A549 (cell line): ENCODE measurements around the gene CCDC137. TPM values are rescaled to one million over a fixed set of nuclear protein-coding genes. Genes with fewer than 3 reads are reported as not detected.

Source experiments
- ATAC-seq, 2 experiments: fragments of 200-7000 bp in 1 of 2; fragments of >200 bp in 1 of 2; cut with Nextera tagmentation in 1 of 2; cut with Tn5 transposase in 1 of 2; 3 replicates each; pipeline versions ENCODE4 v1.8.0 to v1.9.1; 2018 to 2020; ENCODE audit warnings: mild to moderate bottlenecking in 1 of 2, moderate library complexity in 1 of 2
- CTCF ChIA-PET: fragments of 300-600 bp; sonication (Branson Sonifier 250); formaldehyde crosslinking; extraction: SDS; loops from one replicate; lab custom pipeline; 2021; ENCODE audit warnings: antibody characterized with exemption, inconsistent platforms; lab: Yijun Ruan, JAX
- POLR2A ChIA-PET: fragments of 350-600 bp; formaldehyde crosslinking; extraction: SDS; loops from one replicate; lab custom pipeline; 2021; ENCODE audit warnings: antibody characterized with exemption, inconsistent platforms; lab: Yijun Ruan, JAX
- DNase-seq, 2 experiments: peaks; one replicate each; pipeline versions ENCODE4 v3.0.0 to v3.0.0-alpha.2; 2011 to 2016; ENCODE audit warnings: low read depth in 1 of 2, low spot score in 1 of 2
- FAIRE-seq: peaks from 2 replicates; lab custom pipeline; 2011; peaks lifted over from hg19 to GRCh38; lab: Jason Lieb, UNC
- H3K27ac ChIP-seq, 2 experiments: fragments of >200 bp; sonication (Bioruptor Twin); formaldehyde crosslinking; 3 replicates each; pipeline ENCODE4 v1.5.1; 2016 to 2017
- H3K4me1 ChIP-seq: fragments of >200 bp; sonication (Bioruptor Twin); formaldehyde crosslinking; 3 replicates; pipeline ENCODE4 v1.6.1; 2016
- H3K4me2 ChIP-seq: fragments of >200 bp; sonication (Bioruptor Twin); formaldehyde crosslinking; 3 replicates; pipeline ENCODE4 v1.6.1; 2016
- H3K4me3 ChIP-seq: fragments of >200 bp; sonication (Bioruptor Twin); formaldehyde crosslinking; 3 replicates; pipeline ENCODE4 v1.5.1; 2016
- H3K9me3 ChIP-seq: fragments of >200 bp; sonication (Bioruptor Twin); formaldehyde crosslinking; 3 replicates; pipeline ENCODE4 v1.6.1; 2016
- CBX8 ChIP-seq: fragments of 200-600 bp; sonication (generic); IDR thresholded peaks from 2 replicates; pipeline ENCODE4 v1.6.1; 2016
- EHMT2 ChIP-seq: fragments of 200-600 bp; sonication (generic); IDR thresholded peaks from 2 replicates; pipeline ENCODE4 v1.6.1; 2016; ENCODE audit warnings: antibody characterized with exemption, low read depth, mild to moderate bottlenecking, moderate library complexity
- FOSL2 ChIP-seq, 2 experiments: fragments of 450-650 bp in 1 of 2; fragments of >200 bp in 1 of 2; sonication (Bioruptor Twin) in 1 of 2; formaldehyde crosslinking; IDR thresholded peaks; 2 replicates each; pipeline versions ENCODE4 v1.5.0 to v1.6.1; 2016 to 2020; ENCODE audit warnings: mild to moderate bottlenecking in 1 of 2, moderate library complexity in 1 of 2
- FOXS1 ChIP-seq: fragments of 250-450 bp; sonication (Bioruptor Pico); IDR thresholded peaks from 2 replicates; pipeline ENCODE4 v1.5.0; 2020; ENCODE audit warnings: mild to moderate bottlenecking, moderate library complexity
- HES2 ChIP-seq: fragments of >200 bp; sonication (Bioruptor Twin); formaldehyde crosslinking; IDR thresholded peaks from 2 replicates; pipeline ENCODE4 v1.6.1; 2016
- HOXB13 ChIP-seq: fragments of 250-450 bp; sonication (Bioruptor Pico); IDR thresholded peaks from 2 replicates; pipeline ENCODE4 v1.5.0; 2020; ENCODE audit warnings: low read depth, mild to moderate bottlenecking, moderate library complexity
- JUNB ChIP-seq: fragments of >200 bp; sonication (Bioruptor Twin); formaldehyde crosslinking; IDR thresholded peaks from 2 replicates; pipeline ENCODE4 v1.6.1; 2016
- KDM5A ChIP-seq: fragments of 200-600 bp; sonication (generic); IDR thresholded peaks from 2 replicates; pipeline ENCODE4 v1.6.1; 2016; ENCODE audit warnings: antibody characterized with exemption, mild to moderate bottlenecking
- MAX ChIP-seq: IDR thresholded peaks from 2 replicates; pipeline ENCODE4 v1.6.1; 2012
- NFE2L2 ChIP-seq: fragments of 150-350 bp; conservative IDR thresholded peaks from 2 replicates; pipeline ENCODE4 v1.6.1; 2014; ENCODE audit warnings: low read length
- NPAS2 ChIP-seq: fragments of 250-450 bp; sonication (Bioruptor Pico); IDR thresholded peaks from 2 replicates; pipeline ENCODE4 v1.8.0; 2022; ENCODE audit warnings: mild to moderate bottlenecking, moderate library complexity, borderline replicate concordance
- PBX3 ChIP-seq: IDR thresholded peaks from 2 replicates; pipeline ENCODE4 v1.6.1; 2012
- REST ChIP-seq: fragments of 200-600 bp; sonication (generic); IDR thresholded peaks from 2 replicates; pipeline ENCODE4 v1.6.1; 2016; ENCODE audit warnings: antibody characterized with exemption, mild to moderate bottlenecking, moderate library complexity
- SMC3 ChIP-seq: fragments of >200 bp; sonication (Bioruptor Twin); formaldehyde crosslinking; IDR thresholded peaks from 3 replicates; pipeline ENCODE4 v1.6.1; 2018; ENCODE audit warnings: inconsistent platforms
- SREBF2 ChIP-seq: fragments of 450-650 bp; IDR thresholded peaks from 2 replicates; pipeline ENCODE4 v1.6.1; 2014; ENCODE audit warnings: mild to moderate bottlenecking, moderate library complexity
- TP53 ChIP-seq: fragments of 250-450 bp; sonication (Bioruptor Pico); IDR thresholded peaks from 2 replicates; pipeline ENCODE4 v1.5.0; 2021; ENCODE audit warnings: mild to moderate bottlenecking, moderate library complexity
- ZNF302 ChIP-seq: fragments of 250-450 bp; sonication (Bioruptor Pico); IDR thresholded peaks from 2 replicates; pipeline ENCODE4 v1.9.0; 2021; ENCODE audit warnings: inconsistent platforms, mild to moderate bottlenecking, moderate library complexity
- ZSCAN20 ChIP-seq: fragments of 250-450 bp; sonication (Bioruptor Pico); IDR thresholded peaks from 2 replicates; pipeline ENCODE4 v1.8.0; 2022; ENCODE audit warnings: mild to moderate bottlenecking, moderate library complexity
- WGBS: methylation state at CpG from one replicate; pipeline ENCODE4 v1.1.6; 2017; ENCODE audit errors: missing lambda C conversion rate; 5-methylcytosine and 5-hydroxymethylcytosine counted together
- polyA plus RNA-seq, 4 experiments: library from polyadenylated mRNA; depleted of rRNA in 3 of 4; stranded (reverse); fragments of >200 nt; fragmentation: RNase III in 1 of 4; extraction: RNeasy Plus Mini Kit Qiagen cat#74134 plus additional on column Dnase treatment in 1 of 4; gene quantifications; 2 replicates in 3 of 4; 3 replicates in 1 of 4; pipeline ENCODE4 v1.2.3, GENCODE V29; 2011 to 2017
- TF ChIP-seq, protein P1 (sequence below): IDR thresholded peaks from 2 replicates; pipeline ENCODE4 v1.6.1; 2012; ENCODE audit warnings: low read depth, borderline replicate concordance
- TF ChIP-seq, protein P2 (sequence below): fragments of >200 bp; sonication (Bioruptor Twin); formaldehyde crosslinking; IDR thresholded peaks from 3 replicates; pipeline ENCODE4 v1.6.1; 2016
- TF ChIP-seq, protein P3 (sequence below): fragments of 250-450 bp; sonication (Bioruptor Pico); IDR thresholded peaks from 2 replicates; pipeline ENCODE4 v1.5.0; 2021; ENCODE audit warnings: mild to moderate bottlenecking, moderate library complexity, borderline replicate concordance

CCDC137 gene
- polyA plus RNA-seq, 2 of the 4 experiments (the other 2 are of a cell fraction): 22.6 to 55.0 TPM

DNA sequence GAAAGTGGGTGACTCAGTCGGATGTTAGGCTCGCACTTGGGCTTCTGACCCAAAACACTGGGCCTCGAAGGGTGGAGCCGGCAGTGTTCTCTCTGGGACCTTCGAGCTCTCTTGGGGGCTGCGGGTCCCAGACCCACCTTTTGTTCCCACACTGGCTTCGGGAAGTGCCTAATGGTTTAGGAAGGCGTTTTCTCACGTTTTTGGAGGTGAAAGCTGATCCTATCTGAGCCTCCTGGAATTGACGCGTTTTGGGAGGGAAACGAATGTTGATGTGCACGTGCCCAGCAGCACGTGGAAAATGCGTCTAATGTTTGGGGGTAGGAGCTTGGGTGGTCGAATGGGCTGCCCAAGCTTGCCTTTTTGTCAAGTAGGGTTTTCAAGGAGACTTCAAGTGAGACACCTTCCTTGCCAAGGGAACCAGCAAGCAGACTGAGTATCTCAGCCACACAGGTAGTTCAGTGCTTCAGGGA lies 17.9 kb downstream of the CCDC137 start (continued):
- TF ChIP-seq HES2 (no peak), TP53 (CRISPR knock-in tag) (no peak), EHMT2 (no peak), NPAS2 (CRISPR knock-in tag) (no peak), MAX (peak; percentile 96), PBX3 (no peak), KDM5A (no peak), HOXB13 (CRISPR knock-in tag) (no peak), FOSL2 (IDR thresholded peaks at IDR 0.05) (no peak), FOSL2 (CRISPR knock-in tag; IDR thresholded peaks at IDR 0.05) (no peak), NFE2L2 (no peak), SREBF2 (no peak), CBX8 (no peak), REST (no peak), JUNB (no peak), FOXS1 (CRISPR knock-in tag) (no peak), ZNF302 (no peak), SMC3 (no peak)
- TF ChIP-seq, protein P1, sequence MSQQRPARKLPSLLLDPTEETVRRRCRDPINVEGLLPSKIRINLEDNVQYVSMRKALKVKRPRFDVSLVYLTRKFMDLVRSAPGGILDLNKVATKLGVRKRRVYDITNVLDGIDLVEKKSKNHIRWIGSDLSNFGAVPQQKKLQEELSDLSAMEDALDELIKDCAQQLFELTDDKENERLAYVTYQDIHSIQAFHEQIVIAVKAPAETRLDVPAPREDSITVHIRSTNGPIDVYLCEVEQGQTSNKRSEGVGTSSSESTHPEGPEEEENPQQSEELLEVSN: peak; percentile 98
- TF ChIP-seq, protein P2, sequence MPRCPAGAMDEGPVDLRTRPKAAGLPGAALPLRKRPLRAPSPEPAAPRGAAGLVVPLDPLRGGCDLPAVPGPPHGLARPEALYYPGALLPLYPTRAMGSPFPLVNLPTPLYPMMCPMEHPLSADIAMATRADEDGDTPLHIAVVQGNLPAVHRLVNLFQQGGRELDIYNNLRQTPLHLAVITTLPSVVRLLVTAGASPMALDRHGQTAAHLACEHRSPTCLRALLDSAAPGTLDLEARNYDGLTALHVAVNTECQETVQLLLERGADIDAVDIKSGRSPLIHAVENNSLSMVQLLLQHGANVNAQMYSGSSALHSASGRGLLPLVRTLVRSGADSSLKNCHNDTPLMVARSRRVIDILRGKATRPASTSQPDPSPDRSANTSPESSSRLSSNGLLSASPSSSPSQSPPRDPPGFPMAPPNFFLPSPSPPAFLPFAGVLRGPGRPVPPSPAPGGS: no peak

- Histone ChIP-seq H3K4me3 (peak overlapping the region; percentile 86), H3K27ac (peak overlapping the region; percentile 90 to 93; a peak in 5 of 6 replicates), H3K9me3 (no peaks in the 10 kb centered on the region), H3K4me2 (peak overlapping the region; percentile 83), H3K4me1 (peaks cover 25% of the 10 kb centered on the region)
- ChIA-PET CTCF (interaction anchor here (0.7 to 8.1 kb wide), 7 partner anchors 9 to 432 kb away, joined by 3 to 54 read pairs (median 4); partner anchors contain the start of gene MRPL12), POLR2A (interaction anchor here (3.8 kb wide), 1 partner anchor 17 kb away, joined by 42 read pairs; the partner anchor contains the start of gene MRPL12)
- WGBS: 39% methylated on average over 12 of the region's 12 CpGs
- peak in 1 of 2 experiments; percentile 2; a peak in 1 of 6 replicates for ATAC-seq
- no peak for FAIRE-seq
- DNase-seq: peak in 1 of 2 experiments; percentile 76
- TF ChIP-seq, protein P2: no peak
- TF ChIP-seq ZSCAN20 (no peak), FOSL2 (IDR thresholded peaks at IDR 0.05) (no peak), FOSL2 (CRISPR knock-in tag; IDR thresholded peaks at IDR 0.05) (peak; percentile 35; the same call in 1 of the 2 replicates), TP53 (CRISPR knock-in tag) (no peak)
- TF ChIP-seq, protein P3, sequence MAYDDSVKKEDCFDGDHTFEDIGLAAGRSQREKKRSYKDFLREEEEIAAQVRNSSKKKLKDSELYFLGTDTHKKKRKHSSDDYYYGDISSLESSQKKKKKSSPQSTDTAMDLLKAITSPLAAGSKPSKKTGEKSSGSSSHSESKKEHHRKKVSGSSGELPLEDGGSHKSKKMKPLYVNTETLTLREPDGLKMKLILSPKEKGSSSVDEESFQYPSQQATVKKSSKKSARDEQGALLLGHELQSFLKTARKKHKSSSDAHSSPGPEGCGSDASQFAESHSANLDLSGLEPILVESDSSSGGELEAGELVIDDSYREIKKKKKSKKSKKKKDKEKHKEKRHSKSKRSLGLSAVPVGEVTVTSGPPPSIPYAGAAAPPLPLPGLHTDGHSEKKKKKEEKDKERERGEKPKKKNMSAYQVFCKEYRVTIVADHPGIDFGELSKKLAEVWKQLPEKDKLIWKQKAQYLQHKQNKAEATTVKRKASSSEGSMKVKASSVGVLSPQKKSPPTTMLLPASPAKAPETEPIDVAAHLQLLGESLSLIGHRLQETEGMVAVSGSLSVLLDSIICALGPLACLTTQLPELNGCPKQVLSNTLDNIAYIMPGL (CRISPR knock-in tag): no peak
Observed at GRCh38 chr17:81685108-81685507, 18.6 kb downstream of the CCDC137 start.
